Ascending aorta (tissue), 2 donors: ENCODE measurements around the gene EXT2. TPM values are rescaled to one million over a fixed set of nuclear protein-coding genes. Genes with fewer than 3 reads are reported as not detected.

Experiments used
- DNase-seq, 2 donors: peaks; one replicate each; pipeline ENCODE4 v3.0.0-alpha.2; 2019; ENCODE audit warnings: low spot score in 2 of 2
- H3K27ac ChIP-seq, 2 donors: fragments of 200-600 bp; sonication (generic); one replicate each; pipeline ENCODE4 v1.5.1; 2016 to 2017; ENCODE audit warnings: mild to moderate bottlenecking in 1 of 2
- H3K27me3 ChIP-seq: fragments of 200-600 bp; sonication (generic); one replicate; pipeline ENCODE4 v1.5.1; 2017
- H3K36me3 ChIP-seq, 2 donors: fragments of 200-600 bp; sonication (generic); one replicate each; pipeline ENCODE4 v1.5.1; 2016
- H3K4me1 ChIP-seq, 2 donors: fragments of 200-600 bp; sonication (generic); one replicate each; pipeline ENCODE4 v1.5.1; 2016 to 2017; ENCODE audit warnings: mild to moderate bottlenecking in 1 of 2
- H3K4me3 ChIP-seq, 2 donors: fragments of 200-600 bp; sonication (generic); one replicate each; pipeline ENCODE4 v1.5.1; 2016 to 2017; ENCODE audit warnings: mild to moderate bottlenecking in 1 of 2
- H3K9me3 ChIP-seq, 2 donors: fragments of 200-600 bp; sonication (generic); one replicate each; pipeline ENCODE4 v1.5.1; 2016
- intact Hi-C: fragments of 100-400 bp; cut with DNase I; formaldehyde crosslinking; loops from one replicate; pipeline ENCODE4 v1.15.1; 2023
- total RNA-seq: library from RNA; depleted of rRNA; stranded (reverse); fragments of >200 nt; gene quantifications from one replicate; pipeline ENCODE4 v1.1.0, GENCODE V29; 2016
- TF ChIP-seq, protein P1 (sequence below), 3 experiments: fragments of 200-600 bp in 2 of 3; fragments of 450-650 bp in 1 of 3; sonication (generic) in 2 of 3; IDR thresholded peaks; one replicate each; pipeline ENCODE4 v1.5.1; 2016 to 2019; ENCODE audit warnings: antibody characterized with exemption in 3 of 3, mild to moderate bottlenecking in 1 of 3, moderate library complexity in 1 of 3

Gene EXT2
- total RNA-seq, 1 donor from 2014 or later, result 342 TPM

DNA sequence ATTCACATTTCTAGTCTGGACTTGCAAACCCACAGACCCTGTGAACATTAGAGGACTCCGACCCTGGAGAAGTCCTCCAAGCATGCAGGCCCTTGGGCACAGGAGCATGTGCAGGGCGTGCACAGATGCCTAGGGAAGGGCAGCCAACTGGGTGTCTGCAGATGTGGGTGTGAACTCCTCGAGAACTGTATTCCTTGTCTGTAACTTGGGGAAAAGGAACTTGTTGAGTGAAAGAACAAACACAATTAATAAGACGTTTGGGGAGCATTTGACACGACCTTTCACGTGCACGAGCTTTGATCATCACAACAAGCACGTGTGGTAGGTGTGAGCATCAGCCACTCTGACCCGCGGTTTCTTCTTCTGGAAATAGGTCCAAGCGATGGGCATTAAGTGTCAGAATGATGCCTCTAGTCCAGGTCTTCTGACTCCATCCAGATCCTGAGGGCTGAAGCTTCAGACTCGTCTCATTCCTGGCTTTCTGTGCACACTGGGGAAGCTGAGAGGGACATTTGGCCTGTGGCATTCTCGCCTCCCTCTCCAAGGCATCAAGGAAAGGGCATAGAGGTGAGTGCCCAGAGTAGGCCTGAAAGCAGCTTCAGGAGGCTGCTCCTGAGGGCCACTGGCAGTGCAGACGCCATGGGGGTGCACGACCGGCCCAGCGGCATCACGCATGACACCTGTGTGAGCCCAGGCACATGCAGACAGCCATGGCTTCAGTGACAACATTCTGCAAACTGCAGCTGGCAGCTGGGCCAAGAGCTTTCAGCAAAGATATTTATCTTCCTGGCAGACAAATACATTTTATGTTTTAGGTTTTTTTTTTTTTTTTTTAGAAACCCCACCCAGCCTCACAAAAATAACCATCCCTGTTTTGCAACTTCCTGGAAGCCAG is 182.0 kb downstream of the EXT2 start:
- Histone ChIP-seq H3K27me3 (no peaks in the 10 kb centered on the region), H3K27ac (no peak overlapping the region), H3K36me3 (no peaks in the 10 kb centered on the region), H3K9me3 (no peaks in the 10 kb centered on the region), H3K4me1 (no peaks in the 10 kb centered on the region), H3K4me3 (no peak overlapping the region)
- intact Hi-C loops, result no loop called here
- DNase-seq, result no peak
- TF ChIP-seq, protein P1, sequence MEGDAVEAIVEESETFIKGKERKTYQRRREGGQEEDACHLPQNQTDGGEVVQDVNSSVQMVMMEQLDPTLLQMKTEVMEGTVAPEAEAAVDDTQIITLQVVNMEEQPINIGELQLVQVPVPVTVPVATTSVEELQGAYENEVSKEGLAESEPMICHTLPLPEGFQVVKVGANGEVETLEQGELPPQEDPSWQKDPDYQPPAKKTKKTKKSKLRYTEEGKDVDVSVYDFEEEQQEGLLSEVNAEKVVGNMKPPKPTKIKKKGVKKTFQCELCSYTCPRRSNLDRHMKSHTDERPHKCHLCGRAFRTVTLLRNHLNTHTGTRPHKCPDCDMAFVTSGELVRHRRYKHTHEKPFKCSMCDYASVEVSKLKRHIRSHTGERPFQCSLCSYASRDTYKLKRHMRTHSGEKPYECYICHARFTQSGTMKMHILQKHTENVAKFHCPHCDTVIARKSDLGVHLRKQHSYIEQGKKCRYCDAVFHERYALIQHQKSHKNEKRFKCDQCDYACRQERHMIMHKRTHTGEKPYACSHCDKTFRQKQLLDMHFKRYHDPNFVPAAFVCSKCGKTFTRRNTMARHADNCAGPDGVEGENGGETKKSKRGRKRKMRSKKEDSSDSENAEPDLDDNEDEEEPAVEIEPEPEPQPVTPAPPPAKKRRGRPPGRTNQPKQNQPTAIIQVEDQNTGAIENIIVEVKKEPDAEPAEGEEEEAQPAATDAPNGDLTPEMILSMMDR (IDR thresholded peaks at IDR 0.05), result no peak

DNA sequence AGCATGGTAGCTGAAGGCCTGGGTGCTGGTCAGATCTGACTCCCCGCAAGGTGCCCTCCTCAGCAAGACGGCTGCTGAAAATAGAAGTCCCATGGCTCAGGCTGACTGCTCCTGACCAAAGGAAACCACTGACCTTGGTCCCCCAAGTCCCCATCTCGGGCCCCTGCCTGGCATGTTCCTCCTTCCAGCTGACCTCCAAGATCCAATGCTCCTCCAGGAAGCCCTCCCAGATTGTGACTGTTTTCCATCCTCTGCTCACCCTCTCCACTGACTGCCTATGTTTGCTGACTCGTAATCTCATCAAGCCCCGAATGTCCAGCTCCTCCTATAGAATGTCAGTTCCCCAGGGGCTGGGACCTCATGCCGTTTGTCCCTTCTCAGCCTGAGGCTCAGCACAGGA is 184.0 kb downstream of the EXT2 start:
- TF ChIP-seq, protein P1 (IDR thresholded peaks at IDR 0.05), result no peak
- Histone ChIP-seq H3K4me1 (no peaks in the 10 kb centered on the region), H3K9me3 (no peaks in the 10 kb centered on the region), H3K36me3 (no peaks in the 10 kb centered on the region), H3K4me3 (no peak overlapping the region), H3K27ac (no peak overlapping the region), H3K27me3 (no peaks in the 10 kb centered on the region)
- DNase-seq, result no peak
- intact Hi-C loops, result no loop called here

DNA sequence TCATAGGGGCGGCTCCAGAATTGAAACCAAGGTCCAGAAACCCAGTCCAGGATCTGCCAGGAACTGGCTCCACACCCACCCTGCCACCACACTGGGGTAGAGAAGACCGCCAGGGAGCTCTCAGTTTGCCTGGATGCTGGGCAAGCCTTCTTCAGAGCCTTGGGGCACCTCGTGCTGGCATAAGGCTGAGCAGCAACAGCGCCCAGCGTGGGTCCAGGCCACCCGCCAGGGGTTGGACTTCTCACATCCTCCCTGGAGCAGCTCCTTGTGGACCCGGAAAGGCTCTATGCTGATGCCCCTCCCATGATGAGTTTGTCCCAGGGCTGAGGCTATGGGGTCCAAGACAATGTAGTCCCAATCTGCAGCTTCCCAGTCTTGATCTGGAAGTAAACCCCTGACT is 184.8 kb downstream of the EXT2 start:
- H3K27me3 ChIP-seq, result no peaks in the 10 kb centered on the region
- no peak overlapping the region for H3K27ac ChIP-seq
- no peak for DNase-seq
- H3K4me1 ChIP-seq, result no peaks in the 10 kb centered on the region
- TF ChIP-seq, protein P1 (IDR thresholded peaks at IDR 0.05), result no peak
- H3K9me3 ChIP-seq, result no peaks in the 10 kb centered on the region
- H3K4me3 ChIP-seq, result no peak overlapping the region
- intact Hi-C loops, result no loop called here
- H3K36me3 ChIP-seq, result no peaks in the 10 kb centered on the region

DNA sequence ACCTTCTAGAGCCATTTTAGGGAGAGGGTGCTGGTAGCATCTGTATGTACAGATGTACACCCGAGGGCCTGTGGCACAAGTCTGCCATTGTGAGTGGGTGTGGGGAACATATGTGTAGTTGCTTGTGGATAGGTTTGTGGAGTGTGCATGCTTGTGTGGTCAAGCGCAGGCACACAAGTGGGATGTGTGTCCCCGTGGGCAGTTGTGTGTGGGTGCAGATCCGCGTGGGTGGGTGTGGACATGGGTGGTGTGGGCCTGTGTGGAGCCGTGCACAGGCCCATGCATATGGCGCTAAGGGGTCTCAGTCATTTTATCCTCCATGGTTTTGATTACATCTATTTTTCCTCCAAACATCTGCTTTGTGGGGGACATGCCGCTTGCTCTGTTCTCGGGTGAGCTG is 185.7 kb downstream of the EXT2 start:
- Histone ChIP-seq H3K9me3 (no peaks in the 10 kb centered on the region), H3K4me3 (no peak overlapping the region), H3K27ac (no peak overlapping the region), H3K4me1 (no peaks in the 10 kb centered on the region), H3K27me3 (no peaks in the 10 kb centered on the region), H3K36me3 (no peaks in the 10 kb centered on the region)
- DNase-seq, result no peak
- TF ChIP-seq, protein P1 (IDR thresholded peaks at IDR 0.05), result no peak
- intact Hi-C loops, result no loop called here

DNA sequence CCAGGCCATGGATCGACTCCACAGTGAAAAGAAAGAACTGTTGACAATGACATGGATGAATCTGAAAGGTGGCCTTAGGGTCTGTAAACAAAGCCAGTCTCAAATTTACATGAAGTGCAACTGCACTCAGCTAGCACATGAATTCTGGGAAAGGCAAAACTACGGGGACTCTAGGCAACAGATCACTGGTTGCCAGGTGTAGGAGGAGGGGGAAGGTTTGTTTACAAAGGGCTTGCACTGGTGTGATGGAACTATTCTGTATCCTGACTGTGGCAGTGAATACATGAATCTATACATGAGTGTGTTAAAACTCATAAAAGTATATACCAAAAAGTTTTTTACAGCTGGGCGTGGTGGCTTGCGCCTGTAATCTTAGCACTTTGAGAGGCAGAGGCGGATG is 187.1 kb downstream of the EXT2 start:
- no peak overlapping the region for H3K4me3 ChIP-seq
- no peaks in the 10 kb centered on the region for H3K9me3 ChIP-seq
- no peak for DNase-seq
- H3K36me3 ChIP-seq, result no peaks in the 10 kb centered on the region
- no peaks in the 10 kb centered on the region for H3K4me1 ChIP-seq
- H3K27me3 ChIP-seq, result no peaks in the 10 kb centered on the region
- TF ChIP-seq, protein P1 (IDR thresholded peaks at IDR 0.05), result no peak
- intact Hi-C loops, result no loop called here
- H3K27ac ChIP-seq, result no peak overlapping the region
